Measurements from ENCODE around the gene CDHR2. TPM values are rescaled to one million over a fixed set of nuclear protein-coding genes. Genes with fewer than 3 reads are reported as not detected.

CDHR2 gene
- total RNA-seq, 1 experiment from 2014 or later: 0.10 TPM

DNA sequence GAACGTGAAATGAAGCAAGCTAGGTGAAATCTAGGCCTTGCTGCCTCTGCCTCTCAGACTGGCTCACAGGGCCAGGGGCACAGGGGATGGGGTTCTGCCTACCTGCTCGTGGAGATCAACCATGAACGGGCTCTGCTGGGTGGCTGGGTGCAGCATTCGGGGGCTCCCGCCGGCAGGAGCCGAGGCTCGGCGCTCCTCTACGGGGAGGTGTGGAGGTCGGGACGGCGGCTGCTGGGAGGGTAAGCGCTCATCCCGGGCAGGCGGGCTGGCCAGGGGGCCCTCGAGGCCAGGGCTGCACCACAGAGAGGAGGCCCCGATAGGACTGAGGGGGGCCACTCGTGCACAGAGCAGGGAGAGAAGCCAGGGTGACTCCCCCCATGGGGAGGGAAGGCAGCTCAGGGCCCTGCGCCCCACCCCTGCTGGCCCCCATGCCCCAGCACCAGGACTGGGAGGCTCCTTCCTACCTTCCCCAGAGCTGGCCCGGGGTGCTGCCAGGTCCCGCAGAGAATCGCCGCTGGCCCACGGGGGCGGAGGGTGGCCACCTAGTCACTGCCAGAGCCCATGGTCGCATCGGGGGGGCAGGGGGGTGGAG, 17.1 kb upstream of the CDHR2 start:
- Histone ChIP-seq H3K27ac (ENCODE audit: low read depth, low read length) (no peak overlapping the region; the same call in 1 of the 2 replicates), H3K36me3 (ENCODE audit: control insufficient read depth in 1 of 2, insufficient read depth in 2 of 2, low read length in 2 of 2) (peaks cover 3 to 30% of the 10 kb centered on the region in 2 experiments; a peak in 2 of 4 replicates), H3K4me2 (ENCODE audit: low read length) (no peak overlapping the region), H3K79me2 (ENCODE audit: insufficient read depth, low read length) (peaks cover 45% of the 10 kb centered on the region), H3K9me2 (ENCODE audit: insufficient read depth) (no peaks in the 10 kb centered on the region), H3K9ac (ENCODE audit: low read length) (no peak overlapping the region), H3K4me3 (replicated peaks in 1 of 2; ENCODE audit: low read depth in 1 of 2, low read length in 2 of 2) (no peak overlapping the region), H3K9me3 (ENCODE audit: control insufficient read depth in 1 of 2, insufficient read depth in 1 of 2, low read depth in 1 of 2, low read length in 2 of 2) (no peaks in the 10 kb centered on the region), H2AFZ (ENCODE audit: low read depth, low read length, poor library complexity, severe bottlenecking) (no peak overlapping the region), H3K4me1 (ENCODE audit: control insufficient read depth in 1 of 2, insufficient read depth in 2 of 2, low read length in 2 of 2) (peaks cover 6 to 16% of the 10 kb centered on the region in 2 experiments; a peak in 2 of 4 replicates), H4K20me1 (ENCODE audit: insufficient read depth) (no peaks in the 10 kb centered on the region), H3K27me3 (ENCODE audit: insufficient read depth, low read length) (no peaks in the 10 kb centered on the region)
- ChIA-PET CTCF (no interaction called here), POLR2A (no interaction called here), RAD21 (ENCODE audit: low non-redundant PET in 1 of 2, low total read pairs in 2 of 2, uncharacterized antibody in 2 of 2, unreplicated experiment in 2 of 2) (no interaction called here)
- intact Hi-C loops (cut with micrococcal nuclease): no loop called here
- BruUV-seq (replicated peaks): no TSS peak
- ATAC-seq (no peak), DNase-seq (ENCODE audit: low read depth, low spot score) (no peak)
- TF ChIP-seq, protein P1, sequence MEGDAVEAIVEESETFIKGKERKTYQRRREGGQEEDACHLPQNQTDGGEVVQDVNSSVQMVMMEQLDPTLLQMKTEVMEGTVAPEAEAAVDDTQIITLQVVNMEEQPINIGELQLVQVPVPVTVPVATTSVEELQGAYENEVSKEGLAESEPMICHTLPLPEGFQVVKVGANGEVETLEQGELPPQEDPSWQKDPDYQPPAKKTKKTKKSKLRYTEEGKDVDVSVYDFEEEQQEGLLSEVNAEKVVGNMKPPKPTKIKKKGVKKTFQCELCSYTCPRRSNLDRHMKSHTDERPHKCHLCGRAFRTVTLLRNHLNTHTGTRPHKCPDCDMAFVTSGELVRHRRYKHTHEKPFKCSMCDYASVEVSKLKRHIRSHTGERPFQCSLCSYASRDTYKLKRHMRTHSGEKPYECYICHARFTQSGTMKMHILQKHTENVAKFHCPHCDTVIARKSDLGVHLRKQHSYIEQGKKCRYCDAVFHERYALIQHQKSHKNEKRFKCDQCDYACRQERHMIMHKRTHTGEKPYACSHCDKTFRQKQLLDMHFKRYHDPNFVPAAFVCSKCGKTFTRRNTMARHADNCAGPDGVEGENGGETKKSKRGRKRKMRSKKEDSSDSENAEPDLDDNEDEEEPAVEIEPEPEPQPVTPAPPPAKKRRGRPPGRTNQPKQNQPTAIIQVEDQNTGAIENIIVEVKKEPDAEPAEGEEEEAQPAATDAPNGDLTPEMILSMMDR (IDR thresholded peaks at IDR 0.05 in 2 of 3, conservative IDR thresholded peaks at IDR 0.05 in 1 of 3; ENCODE audit: borderline replicate concordance in 1 of 3, insufficient read depth in 1 of 3, low read depth in 2 of 3, low read length in 2 of 3): no peak
- no peak for TF ChIP-seq POLR2A (IDR thresholded peaks at IDR 0.05; ENCODE audit: borderline replicate concordance, extremely low read depth, insufficient read depth, insufficient read length)
- no peak for TF ChIP-seq RAD21 (IDR thresholded peaks at IDR 0.05; ENCODE audit: low read depth)
- TF ChIP-seq ZFX (IDR thresholded peaks at IDR 0.05): no peak
- no peak for TF ChIP-seq EZH2phosphoT487 (IDR thresholded peaks at IDR 0.05; ENCODE audit: borderline replicate concordance)
- TF ChIP-seq EZH2 (IDR thresholded peaks at IDR 0.05): no peak
- no peak for TF ChIP-seq TCF7L2 (IDR thresholded peaks at IDR 0.05; ENCODE audit: borderline replicate concordance, extremely low read depth, insufficient read depth, insufficient read length)
- TF ChIP-seq, protein P2, sequence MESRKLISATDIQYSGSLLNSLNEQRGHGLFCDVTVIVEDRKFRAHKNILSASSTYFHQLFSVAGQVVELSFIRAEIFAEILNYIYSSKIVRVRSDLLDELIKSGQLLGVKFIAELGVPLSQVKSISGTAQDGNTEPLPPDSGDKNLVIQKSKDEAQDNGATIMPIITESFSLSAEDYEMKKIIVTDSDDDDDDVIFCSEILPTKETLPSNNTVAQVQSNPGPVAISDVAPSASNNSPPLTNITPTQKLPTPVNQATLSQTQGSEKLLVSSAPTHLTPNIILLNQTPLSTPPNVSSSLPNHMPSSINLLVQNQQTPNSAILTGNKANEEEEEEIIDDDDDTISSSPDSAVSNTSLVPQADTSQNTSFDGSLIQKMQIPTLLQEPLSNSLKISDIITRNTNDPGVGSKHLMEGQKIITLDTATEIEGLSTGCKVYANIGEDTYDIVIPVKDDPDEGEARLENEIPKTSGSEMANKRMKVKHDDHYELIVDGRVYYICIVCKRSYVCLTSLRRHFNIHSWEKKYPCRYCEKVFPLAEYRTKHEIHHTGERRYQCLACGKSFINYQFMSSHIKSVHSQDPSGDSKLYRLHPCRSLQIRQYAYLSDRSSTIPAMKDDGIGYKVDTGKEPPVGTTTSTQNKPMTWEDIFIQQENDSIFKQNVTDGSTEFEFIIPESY (IDR thresholded peaks at IDR 0.05; ENCODE audit: extremely low read depth, insufficient replicate concordance, low read length): no peak
- no peak for TF ChIP-seq SRF (IDR thresholded peaks at IDR 0.05; ENCODE audit: low read depth)
- TF ChIP-seq ELF1 (IDR thresholded peaks at IDR 0.05; ENCODE audit: borderline replicate concordance, low read depth): no peak
- no peak for TF ChIP-seq CEBPB (IDR thresholded peaks at IDR 0.05; ENCODE audit: low read depth)
- TF ChIP-seq SIN3A (IDR thresholded peaks at IDR 0.05; ENCODE audit: low read depth): no peak
- no peak for TF ChIP-seq JUND (IDR thresholded peaks at IDR 0.05)
- no peak for TF ChIP-seq ZNF274 (IDR thresholded peaks at IDR 0.05; ENCODE audit: low read depth, low read length)
- TF ChIP-seq CBX3 (IDR thresholded peaks at IDR 0.05; ENCODE audit: low read depth): no peak
- no peak for TF ChIP-seq POLR2AphosphoS5 (IDR thresholded peaks at IDR 0.05; ENCODE audit: low read depth, low read length)
- TF ChIP-seq SP1 (IDR thresholded peaks at IDR 0.05; ENCODE audit: low read depth): no peak
- no peak for TF ChIP-seq FOSL1 (IDR thresholded peaks at IDR 0.05; ENCODE audit: low read depth)
- no peak for TF ChIP-seq REST (IDR thresholded peaks at IDR 0.05; ENCODE audit: low read depth)
- no peak for TF ChIP-seq YY1 (IDR thresholded peaks at IDR 0.05; ENCODE audit: extremely low read depth, insufficient replicate concordance, low read depth, low read length)

Data from HCT116 (cell line).